GM12874 (cell line): ENCODE measurements around the gene MAN2B2.

ENCODE experiments used
- TF ChIP-seq, protein P1 (sequence below): IDR thresholded peaks from 2 replicates; pipeline ENCODE4 v1.5.1; 2011; ENCODE audit warnings: low read depth, mild to moderate bottlenecking, control low read depth, low read length, moderate library complexity; ENCODE audit not compliant: insufficient read depth

The MAN2B2 gene

DNA sequence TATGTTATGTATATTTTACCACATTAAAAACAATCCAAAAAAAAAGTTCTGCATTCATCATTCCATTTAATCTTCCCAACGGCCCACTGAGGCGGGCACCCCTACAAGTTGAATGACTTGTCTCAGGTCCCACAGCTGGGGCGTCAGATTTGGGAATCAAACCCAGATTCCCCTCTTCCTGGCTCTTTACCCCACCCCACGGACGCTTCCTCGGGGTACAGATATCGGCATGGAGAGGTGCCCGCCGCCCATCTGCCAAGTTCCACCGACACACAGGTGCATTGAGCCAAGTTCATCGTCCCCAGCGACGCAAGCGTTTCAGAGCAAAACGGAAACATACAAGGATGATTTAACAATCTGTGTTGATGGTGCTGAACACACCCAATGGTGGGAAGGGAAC is 36.9 kb upstream of the MAN2B2 start:
- TF ChIP-seq, protein P1, sequence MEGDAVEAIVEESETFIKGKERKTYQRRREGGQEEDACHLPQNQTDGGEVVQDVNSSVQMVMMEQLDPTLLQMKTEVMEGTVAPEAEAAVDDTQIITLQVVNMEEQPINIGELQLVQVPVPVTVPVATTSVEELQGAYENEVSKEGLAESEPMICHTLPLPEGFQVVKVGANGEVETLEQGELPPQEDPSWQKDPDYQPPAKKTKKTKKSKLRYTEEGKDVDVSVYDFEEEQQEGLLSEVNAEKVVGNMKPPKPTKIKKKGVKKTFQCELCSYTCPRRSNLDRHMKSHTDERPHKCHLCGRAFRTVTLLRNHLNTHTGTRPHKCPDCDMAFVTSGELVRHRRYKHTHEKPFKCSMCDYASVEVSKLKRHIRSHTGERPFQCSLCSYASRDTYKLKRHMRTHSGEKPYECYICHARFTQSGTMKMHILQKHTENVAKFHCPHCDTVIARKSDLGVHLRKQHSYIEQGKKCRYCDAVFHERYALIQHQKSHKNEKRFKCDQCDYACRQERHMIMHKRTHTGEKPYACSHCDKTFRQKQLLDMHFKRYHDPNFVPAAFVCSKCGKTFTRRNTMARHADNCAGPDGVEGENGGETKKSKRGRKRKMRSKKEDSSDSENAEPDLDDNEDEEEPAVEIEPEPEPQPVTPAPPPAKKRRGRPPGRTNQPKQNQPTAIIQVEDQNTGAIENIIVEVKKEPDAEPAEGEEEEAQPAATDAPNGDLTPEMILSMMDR: no peak

DNA sequence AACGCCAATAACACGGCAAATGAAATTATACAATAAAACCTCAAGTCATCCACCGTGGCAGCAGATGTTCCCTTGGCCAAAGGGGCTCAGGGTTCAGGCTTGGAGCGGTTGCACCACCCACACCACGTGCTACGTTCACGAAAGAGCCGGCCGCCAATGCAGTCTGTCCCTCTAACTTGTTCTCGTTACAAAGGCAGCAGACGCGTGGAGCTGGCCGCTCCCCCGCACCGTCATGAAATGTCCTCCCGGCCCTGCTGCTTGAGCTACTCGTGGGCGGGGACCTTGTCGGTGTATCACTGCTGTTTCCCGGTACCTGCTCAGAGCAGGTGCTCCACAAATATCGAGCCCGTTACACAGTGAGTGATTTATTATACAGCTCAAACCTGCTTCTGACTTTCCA is 36.4 kb upstream of the MAN2B2 start:
- TF ChIP-seq, protein P1: no peak

DNA sequence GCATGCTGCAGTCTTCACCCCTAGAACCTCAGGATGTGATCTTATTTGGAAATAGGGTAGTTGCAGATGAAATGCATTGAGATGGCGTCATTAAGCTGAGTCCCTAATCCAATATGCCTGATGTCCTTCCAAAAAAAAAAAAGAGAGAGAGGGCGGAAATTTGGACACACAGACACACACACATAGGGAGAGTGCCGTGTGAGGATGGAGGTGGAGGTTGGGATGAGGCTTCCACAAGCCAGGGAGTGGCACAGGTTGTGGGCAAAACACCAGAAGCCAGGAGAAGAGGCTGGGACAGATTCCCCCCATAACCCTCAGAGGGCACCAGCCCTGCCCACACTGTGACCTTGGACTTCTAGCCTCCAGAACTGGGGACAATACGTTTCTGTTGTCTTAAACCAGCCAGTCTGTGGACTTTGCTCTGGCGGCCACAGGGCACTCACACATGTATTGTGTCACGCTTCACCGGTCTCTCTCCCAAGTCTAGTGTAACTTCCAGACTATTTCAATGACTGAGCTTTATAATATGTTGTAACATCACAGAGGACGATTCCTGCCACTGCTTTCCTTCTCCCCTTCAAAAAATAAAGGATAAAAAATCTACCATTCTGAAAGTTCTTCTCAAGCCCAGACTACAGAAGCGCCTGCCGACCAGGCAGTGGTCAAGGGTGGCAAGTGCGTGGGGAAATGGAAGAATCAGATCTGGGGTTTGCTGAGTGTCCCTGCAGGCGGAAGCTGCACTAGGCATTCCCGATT is 35.8 kb upstream of the MAN2B2 start:
- TF ChIP-seq, protein P1: no peak

- TF ChIP-seq, protein P1: no peak
These were observed 34.1 kb upstream of the MAN2B2 start for GRCh38 chr4:6540879-6541278.

DNA sequence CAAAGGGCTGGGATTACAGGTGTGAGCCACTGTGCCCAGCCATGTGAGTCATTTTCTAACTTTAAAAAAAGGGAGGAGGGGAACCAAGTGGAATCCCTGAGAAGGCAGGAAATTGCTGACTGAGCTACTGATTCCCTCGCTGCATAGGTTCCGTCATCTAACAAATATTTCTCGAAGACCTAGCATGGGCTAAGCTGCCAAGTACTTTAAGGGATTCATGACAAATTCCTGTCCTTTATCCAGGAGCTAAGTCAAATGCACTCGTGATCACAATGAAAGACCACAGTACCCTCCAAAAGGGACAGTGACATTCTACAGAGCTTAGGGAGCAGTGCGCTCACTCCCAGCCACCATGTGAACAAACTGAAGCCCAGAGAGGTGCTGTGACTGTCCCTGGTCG is 33.2 kb upstream of the MAN2B2 start:
- TF ChIP-seq, protein P1: no peak

DNA sequence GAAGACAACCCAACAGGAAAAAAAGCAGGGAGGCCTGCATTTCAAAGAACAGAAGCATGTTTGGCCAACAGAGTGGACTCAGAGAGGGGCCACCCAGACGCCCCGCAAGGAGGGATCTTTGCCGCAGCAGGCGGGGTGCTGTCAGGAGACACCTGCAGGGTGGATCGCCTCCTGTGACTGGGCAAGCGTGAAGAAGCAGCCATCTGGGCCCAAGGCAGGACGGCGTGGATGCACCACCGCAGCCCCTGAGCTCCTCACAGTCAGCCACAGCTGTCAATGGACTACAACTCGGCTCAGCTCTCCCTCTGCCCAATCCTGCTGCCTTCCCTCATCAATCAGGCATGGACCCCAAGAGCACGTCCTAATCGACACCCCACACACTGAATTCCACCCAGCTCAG is 32.0 kb upstream of the MAN2B2 start:
- TF ChIP-seq, protein P1: no peak

DNA sequence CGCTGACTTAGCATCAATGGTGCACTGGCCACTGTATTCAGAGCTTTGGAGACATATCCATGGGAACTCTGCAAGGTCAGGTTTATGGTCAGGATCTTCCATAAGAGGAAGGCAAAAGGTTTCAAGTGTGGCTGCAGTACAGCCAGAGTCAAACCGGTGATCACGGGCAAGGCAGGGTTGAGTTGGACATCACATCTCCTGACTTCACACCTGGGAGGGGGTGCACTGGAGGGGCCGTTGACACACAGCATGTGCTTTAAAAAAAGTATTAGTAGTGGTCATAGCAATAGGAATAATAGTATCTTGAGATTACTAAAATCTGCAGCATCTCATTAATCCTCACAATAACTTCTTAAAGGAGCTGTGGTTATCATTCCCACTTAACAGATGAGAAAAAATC is 28.9 kb upstream of the MAN2B2 start:
- TF ChIP-seq, protein P1: no peak
